Measurements from ENCODE around the gene JADE2.
"Not testable (repeated sequence)": the region's sequence is repeated elsewhere in the genome, so short reads cannot be mapped to it uniquely, and the experiment has no call there.

GRCh38 chr5:134516984-134517383 is 8.5 kb upstream of the JADE2 start:
- not testable (repeated sequence) for TF ChIP-seq REST (IDR thresholded peaks at IDR 0.05); CTCF (IDR thresholded peaks at IDR 0.05; ENCODE audit: low read depth, low read length, missing input control); RAD21 (IDR thresholded peaks at IDR 0.05); SP1 (IDR thresholded peaks at IDR 0.05); TAF1 (conservative IDR thresholded peaks at IDR 0.05); ZBTB33 (IDR thresholded peaks at IDR 0.05)

Data from liver (tissue), 3 donors.